Adrenal gland (tissue), 12 donors: ENCODE measurements around the gene KRTAP10-3. TPM values are rescaled to one million over a fixed set of nuclear protein-coding genes. Genes with fewer than 3 reads are reported as not detected.
A peak's percentile ranks its signal among the peaks of the same experiment; 100 is the strongest.

Source experiments
- DNase-seq, 7 donors: peaks; one replicate each; pipeline ENCODE4 v3.0.0-alpha.2; 2019 to 2020
- H3K27ac ChIP-seq, 5 donors: fragments of 200-600 bp; sonication (generic) in 4 of 5; 1 replicate in 3 of 5; 2 replicates in 2 of 5; pipeline versions ENCODE4 v1.5.1 to v1.8.0; 2016 to 2020; ENCODE audit warnings: mild to moderate bottlenecking in 1 of 5
- H3K27me3 ChIP-seq: fragments of 200-600 bp; 2 replicates; pipeline ENCODE4 v1.8.0; 2021
- H3K36me3 ChIP-seq, 2 donors: fragments of 200-600 bp; replicated peaks in 1 of 2; 1 replicate in 1 of 2; 2 replicates in 1 of 2; pipeline versions ENCODE4 v1.5.1 to v1.8.0; 2018 to 2022
- H3K4me1 ChIP-seq, 2 donors: fragments of 200-600 bp; replicated peaks in 1 of 2; 1 replicate in 1 of 2; 2 replicates in 1 of 2; pipeline versions ENCODE4 v1.5.1 to v1.8.0; 2018 to 2021
- H3K4me3 ChIP-seq, 4 donors: fragments of 200-600 bp; sonication (generic) in 3 of 4; one replicate each; pipeline ENCODE4 v1.5.1; 2016 to 2018
- H3K9me3 ChIP-seq, 3 donors: fragments of 200-600 bp; sonication (generic) in 1 of 3; replicated peaks in 1 of 3; 1 replicate in 2 of 3; 2 replicates in 1 of 3; pipeline versions ENCODE4 v1.5.1 to v1.8.0; 2016 to 2021
- POLR2A ChIP-seq, 2 donors: fragments of 450-650 bp; IDR thresholded peaks; one replicate each; pipeline ENCODE4 v1.6.1; 2017; ENCODE audit warnings: antibody characterized with exemption in 2 of 2, mild to moderate bottlenecking in 2 of 2, moderate library complexity in 1 of 2
- WGBS, 4 donors: extraction: QIAGEN DNeasy Blood & Tissue Kit in 2 of 4; methylation state at CpG; one replicate each; pipeline versions ENCODE4 v1.1.5 to v1.1.7; 2013 to 2017; 5-methylcytosine and 5-hydroxymethylcytosine counted together
- intact Hi-C, 2 donors: fragments of 100-400 bp; cut with DNase I; formaldehyde crosslinking; loops; one replicate each; pipeline versions ENCODE4 v1.14.1 to v1.15.0; 2022 to 2023
- polyA plus RNA-seq, 3 donors: library from polyadenylated mRNA; stranded (reverse); fragments of 200-250 nt in 2 of 3; fragments of 350-450 nt in 1 of 3; fragmentation: Illumina TruSeq in 1 of 3; extraction: RNeasy Lipid Tissue Mini Kit (QIAGEN cat#74804) in 1 of 3; gene quantifications; one replicate each; pipeline ENCODE4 v1.2.3, GENCODE V29; 2013 to 2014
- total RNA-seq, 9 donors: library from RNA; depleted of rRNA in 4 of 9; stranded (reverse); fragments of >200 nt in 4 of 9; fragments of 120-200 nt in 1 of 9; fragmentation: NEBNext Ultra II Directional in 1 of 9; extraction: Animal tissue kit (Norgen Biotek cat#: 25700) in 1 of 9; gene quantifications; one replicate each; pipeline versions ENCODE4 v1.1.0 to v1.2.4, GENCODE V29; 2013 to 2023
- TF ChIP-seq, protein P1 (sequence below), 6 experiments: fragments of 450-650 bp in 4 of 6; fragments of 200-600 bp in 2 of 6; sonication (generic) in 1 of 6; IDR thresholded peaks; 1 replicate in 5 of 6; 2 replicates in 1 of 6; pipeline versions ENCODE4 v1.5.1 to v1.8.0; 2016 to 2021; ENCODE audit warnings: antibody characterized with exemption in 6 of 6, mild to moderate bottlenecking in 2 of 6, moderate library complexity in 1 of 6
- donor health status: healthy with polysubstance abuse.
- donor health status: Bipolar disorder and iron deficiency.
- donor health status: DM: yes; HTN: yes; CAD: no.
- donor health status: DM: no; HTN: no; CAD: no.
- donor health status: DM: no; HTN: no; CAD: no.
- donor health status: DM: yes; HTN: yes; CAD: no.

KRTAP10-3 gene
- total and polyA plus RNA-seq, 12 donors: not detected

DNA sequence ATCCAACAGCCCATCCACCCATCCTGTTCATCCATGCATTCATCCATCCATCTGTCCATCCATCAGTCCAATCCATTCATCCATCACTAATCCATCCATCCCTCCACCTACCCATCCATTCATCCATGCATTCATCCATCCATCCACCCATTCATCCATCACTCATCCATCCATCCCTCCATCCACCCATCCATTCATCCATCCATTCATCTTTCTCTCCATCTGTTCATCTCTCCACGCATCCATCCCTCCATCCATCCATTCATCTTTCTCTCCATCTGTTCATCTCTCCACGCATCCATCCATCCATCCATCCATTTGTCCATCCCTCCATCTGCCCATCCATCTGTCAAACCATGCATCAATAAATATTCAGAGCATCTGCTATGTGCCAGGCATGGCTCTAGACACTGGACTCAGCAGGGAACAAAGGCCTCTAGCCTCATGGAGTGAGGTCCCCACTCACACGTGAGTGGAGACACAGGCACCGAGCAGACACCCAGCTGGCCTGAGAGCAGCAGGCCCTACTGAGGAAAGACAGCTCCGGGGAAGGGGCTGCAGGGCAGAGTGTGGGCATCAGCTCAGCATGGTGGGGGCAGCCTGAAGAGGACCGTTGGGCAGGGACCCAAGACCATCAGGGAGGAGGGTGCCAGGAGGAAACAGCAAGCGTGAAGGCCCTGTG is 28.2 kb downstream of the KRTAP10-3 start:
- peak in 2 of 7 donors; percentile 1 to 5 for DNase-seq
- H3K27me3 ChIP-seq: no peaks in the 10 kb centered on the region
- whole genome bisulfite sequencing, 4 donors: 76 to 87% (median 81%) methylated on average over 5 to 7 of the region's 7 CpGs

GRCh38 chr21:44529503-44530125 is 29.0 kb downstream of the KRTAP10-3 start:
- TF ChIP-seq POLR2A (IDR thresholded peaks at IDR 0.05): no peak
- TF ChIP-seq, protein P1, sequence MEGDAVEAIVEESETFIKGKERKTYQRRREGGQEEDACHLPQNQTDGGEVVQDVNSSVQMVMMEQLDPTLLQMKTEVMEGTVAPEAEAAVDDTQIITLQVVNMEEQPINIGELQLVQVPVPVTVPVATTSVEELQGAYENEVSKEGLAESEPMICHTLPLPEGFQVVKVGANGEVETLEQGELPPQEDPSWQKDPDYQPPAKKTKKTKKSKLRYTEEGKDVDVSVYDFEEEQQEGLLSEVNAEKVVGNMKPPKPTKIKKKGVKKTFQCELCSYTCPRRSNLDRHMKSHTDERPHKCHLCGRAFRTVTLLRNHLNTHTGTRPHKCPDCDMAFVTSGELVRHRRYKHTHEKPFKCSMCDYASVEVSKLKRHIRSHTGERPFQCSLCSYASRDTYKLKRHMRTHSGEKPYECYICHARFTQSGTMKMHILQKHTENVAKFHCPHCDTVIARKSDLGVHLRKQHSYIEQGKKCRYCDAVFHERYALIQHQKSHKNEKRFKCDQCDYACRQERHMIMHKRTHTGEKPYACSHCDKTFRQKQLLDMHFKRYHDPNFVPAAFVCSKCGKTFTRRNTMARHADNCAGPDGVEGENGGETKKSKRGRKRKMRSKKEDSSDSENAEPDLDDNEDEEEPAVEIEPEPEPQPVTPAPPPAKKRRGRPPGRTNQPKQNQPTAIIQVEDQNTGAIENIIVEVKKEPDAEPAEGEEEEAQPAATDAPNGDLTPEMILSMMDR (IDR thresholded peaks at IDR 0.05): no peak

More for the DNA sequence above, 28.2 kb downstream of the KRTAP10-3 start:
- Histone ChIP-seq H3K4me1 (no peaks in the 10 kb centered on the region), H3K9me3 (no peaks in the 10 kb centered on the region), H3K27ac (no peak overlapping the region), H3K36me3 (no peaks in the 10 kb centered on the region), H3K4me3 (no peak overlapping the region)
- TF ChIP-seq, protein P1 (IDR thresholded peaks at IDR 0.05): no peak
- TF ChIP-seq POLR2A (IDR thresholded peaks at IDR 0.05): no peak
- intact Hi-C loops: no loop called here

GRCh38 chr21:44529011-44529421 is 29.6 kb downstream of the KRTAP10-3 start:
- H3K4me3 ChIP-seq: no peak overlapping the region
- no peaks in the 10 kb centered on the region for H3K9me3 ChIP-seq
- intact Hi-C loops: no loop called here
- 83 to 89% (median 87%) methylated on average over 11 to 17 of the region's 17 CpGs for WGBS, 4 donors
- TF ChIP-seq, protein P1 (IDR thresholded peaks at IDR 0.05): no peak
- TF ChIP-seq POLR2A (IDR thresholded peaks at IDR 0.05): no peak
- no peaks in the 10 kb centered on the region for H3K4me1 ChIP-seq
- H3K27me3 ChIP-seq: no peaks in the 10 kb centered on the region
- H3K27ac ChIP-seq: no peak overlapping the region
- DNase-seq: peak in 2 of 7 donors; percentile 1 to 5
- no peaks in the 10 kb centered on the region for H3K36me3 ChIP-seq

More at GRCh38 chr21:44529503-44530125, 29.0 kb downstream of the KRTAP10-3 start:
- Histone ChIP-seq H3K27ac (no peak overlapping the region), H3K9me3 (no peaks in the 10 kb centered on the region), H3K27me3 (no peaks in the 10 kb centered on the region), H3K4me1 (no peaks in the 10 kb centered on the region), H3K4me3 (no peak overlapping the region), H3K36me3 (no peaks in the 10 kb centered on the region)
- intact Hi-C loops: no loop called here
- peak in 2 of 7 donors; percentile 1 to 6 for DNase-seq
- 71 to 80% (median 75%) methylated on average over 8 to 23 of the region's 23 CpGs for WGBS, 4 donors

GRCh38 chr21:44528634-44528995 is 30.0 kb downstream of the KRTAP10-3 start:
- Histone ChIP-seq H3K9me3 (no peaks in the 10 kb centered on the region), H3K27me3 (no peaks in the 10 kb centered on the region), H3K4me3 (no peak overlapping the region), H3K27ac (no peak overlapping the region), H3K4me1 (no peaks in the 10 kb centered on the region), H3K36me3 (no peaks in the 10 kb centered on the region)
- intact Hi-C loops: no loop called here
- no peak for DNase-seq
- TF ChIP-seq POLR2A (IDR thresholded peaks at IDR 0.05): no peak
- TF ChIP-seq, protein P1 (IDR thresholded peaks at IDR 0.05): no peak
- WGBS, 4 donors: 84 to 95% (median 89%) methylated on average over 3 to 10 of the region's 10 CpGs
